ENCODE measurements around the gene SLC31A1. TPM values are rescaled to one million over a fixed set of nuclear protein-coding genes. Genes with fewer than 3 reads are reported as not detected.

Gene SLC31A1
- total and polyA plus RNA-seq, 2 donors (not counting 1 experiment from before 2014, with no cell fraction given): 1.1 to 3.2 TPM

DNA sequence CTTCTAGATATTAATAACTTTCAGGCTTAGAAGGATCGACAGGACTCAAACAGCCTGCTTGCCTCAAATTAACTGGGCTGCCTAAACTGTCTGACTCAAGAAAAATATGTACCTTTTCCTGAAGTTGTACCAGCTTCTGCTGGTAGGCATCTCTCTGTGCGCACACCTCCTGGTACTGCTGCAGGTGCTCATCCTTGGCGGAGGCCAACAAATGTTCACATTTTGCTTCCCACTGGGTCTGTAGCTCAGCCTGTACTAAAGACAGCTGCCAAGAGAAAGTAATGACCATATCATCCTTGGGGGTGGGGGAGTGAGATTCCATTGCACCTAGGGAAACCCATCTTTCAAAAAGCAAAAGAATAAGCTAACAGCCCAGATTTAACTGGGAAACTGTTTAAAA lies 48.0 kb upstream of the SLC31A1 start:
- H3K4me3 Mint-ChIP-seq: no peak overlapping the region
- Histone ChIP-seq H3K4me3 (ENCODE audit: control extremely low read depth in 1 of 5, extremely low read depth in 1 of 5, insufficient read depth in 1 of 5, low read depth in 2 of 5, low read length in 4 of 5) (no peak overlapping the region), H3K27me3 (replicated peaks in 1 of 4; ENCODE audit: control extremely low read depth in 1 of 4, control insufficient read depth in 3 of 4, insufficient read depth in 4 of 4, low read length in 3 of 4) (no peaks in the 10 kb centered on the region), H4K20me1 (ENCODE audit: control insufficient read depth, insufficient read depth, low read length, poor library complexity, severe bottlenecking) (no peaks in the 10 kb centered on the region), H2AFZ (ENCODE audit: insufficient read depth, low read depth, low read length, poor library complexity, severe bottlenecking) (no peak overlapping the region), H3K79me2 (ENCODE audit: control insufficient read depth, insufficient read depth, low read length) (no peaks in the 10 kb centered on the region), H3K36me3 (replicated peaks in 1 of 2; ENCODE audit: control extremely low read depth in 1 of 2, control insufficient read depth in 1 of 2, extremely low read depth in 1 of 2, insufficient read depth in 2 of 2, low read length in 1 of 2) (peaks cover 20 to 80% of the 10 kb centered on the region in 2 experiments), H3K9me3 (ENCODE audit: control extremely low read depth in 1 of 3, control insufficient read depth in 2 of 3, insufficient read depth in 1 of 3, low read length in 2 of 3) (peaks cover 0 to 3% (median 2%) of the 10 kb centered on the region in 3 donors), H3K4me1 (ENCODE audit: control insufficient read depth in 2 of 2, insufficient read depth in 2 of 2, low read length in 2 of 2) (no peaks in the 10 kb centered on the region), H3K27ac (ENCODE audit: low read length in 2 of 2) (no peak overlapping the region), H3K4me2 (replicated peaks; ENCODE audit: low read depth, low read length, poor library complexity, severe bottlenecking) (no peak overlapping the region), H3K9ac (ENCODE audit: low read length) (no peak overlapping the region)
- no peaks in the 10 kb centered on the region for H3K27me3 Mint-ChIP-seq
- intact Hi-C loops (cut with micrococcal nuclease): no loop called here
- ATAC-seq (ENCODE audit: low read depth): no peak
- H3K9me3 Mint-ChIP-seq (ENCODE audit: insufficient read depth): peaks cover 7% of the 10 kb centered on the region
- H3K4me1 Mint-ChIP-seq: no peaks in the 10 kb centered on the region
- CTCF ChIA-PET: no interaction called here
- WGBS (ENCODE audit: insufficient coverage): 86% methylated on average over 1 of the region's 3 CpGs
- no peak overlapping the region for H3K27ac Mint-ChIP-seq
- no peak for TF ChIP-seq EZH2 (IDR thresholded peaks at IDR 0.05; ENCODE audit: borderline replicate concordance, insufficient read depth, low read depth, low read length, poor library complexity, severe bottlenecking)
- TF ChIP-seq, protein P1, sequence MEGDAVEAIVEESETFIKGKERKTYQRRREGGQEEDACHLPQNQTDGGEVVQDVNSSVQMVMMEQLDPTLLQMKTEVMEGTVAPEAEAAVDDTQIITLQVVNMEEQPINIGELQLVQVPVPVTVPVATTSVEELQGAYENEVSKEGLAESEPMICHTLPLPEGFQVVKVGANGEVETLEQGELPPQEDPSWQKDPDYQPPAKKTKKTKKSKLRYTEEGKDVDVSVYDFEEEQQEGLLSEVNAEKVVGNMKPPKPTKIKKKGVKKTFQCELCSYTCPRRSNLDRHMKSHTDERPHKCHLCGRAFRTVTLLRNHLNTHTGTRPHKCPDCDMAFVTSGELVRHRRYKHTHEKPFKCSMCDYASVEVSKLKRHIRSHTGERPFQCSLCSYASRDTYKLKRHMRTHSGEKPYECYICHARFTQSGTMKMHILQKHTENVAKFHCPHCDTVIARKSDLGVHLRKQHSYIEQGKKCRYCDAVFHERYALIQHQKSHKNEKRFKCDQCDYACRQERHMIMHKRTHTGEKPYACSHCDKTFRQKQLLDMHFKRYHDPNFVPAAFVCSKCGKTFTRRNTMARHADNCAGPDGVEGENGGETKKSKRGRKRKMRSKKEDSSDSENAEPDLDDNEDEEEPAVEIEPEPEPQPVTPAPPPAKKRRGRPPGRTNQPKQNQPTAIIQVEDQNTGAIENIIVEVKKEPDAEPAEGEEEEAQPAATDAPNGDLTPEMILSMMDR (IDR thresholded peaks at IDR 0.05): no peak
- POLR2A ChIA-PET: no interaction called here
- no peak for DNase-seq

DNA sequence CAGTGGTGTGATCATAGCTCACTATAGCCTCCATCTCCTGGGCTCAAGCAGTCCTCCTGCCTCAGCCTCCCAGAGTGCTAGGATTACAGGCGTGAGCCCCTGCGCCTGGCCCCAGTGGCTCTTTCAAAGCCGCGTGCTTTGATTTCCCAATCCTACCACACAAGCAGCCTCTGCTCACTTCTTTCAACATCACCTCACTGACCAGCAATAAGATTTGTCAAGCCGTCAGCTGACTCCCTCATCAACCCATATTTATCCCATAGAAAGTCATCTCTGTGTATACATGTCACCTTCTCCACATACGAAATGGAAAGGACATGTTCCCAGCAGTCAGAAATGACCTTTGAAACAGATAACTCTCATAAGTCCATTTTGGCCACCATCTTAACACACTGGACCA lies 44.5 kb upstream of the SLC31A1 start:
- peaks cover 23 to 68% of the 10 kb centered on the region in 2 experiments for H3K36me3 ChIP-seq (replicated peaks in 1 of 2; ENCODE audit: control extremely low read depth in 1 of 2, control insufficient read depth in 1 of 2, extremely low read depth in 1 of 2, insufficient read depth in 2 of 2, low read length in 1 of 2)
- Mint-ChIP-seq H3K27me3 (no peaks in the 10 kb centered on the region), H3K4me3 (no peak overlapping the region), H3K4me1 (no peaks in the 10 kb centered on the region), H3K9me3 (ENCODE audit: insufficient read depth) (peaks cover 7% of the 10 kb centered on the region), H3K27ac (no peak overlapping the region)
- no peak overlapping the region for H3K9ac ChIP-seq (ENCODE audit: low read length)
- WGBS (ENCODE audit: insufficient coverage): 97% methylated on average over 5 of the region's 6 CpGs
- H3K4me3 ChIP-seq (ENCODE audit: control extremely low read depth in 1 of 5, extremely low read depth in 1 of 5, insufficient read depth in 1 of 5, low read depth in 2 of 5, low read length in 4 of 5): no peak overlapping the region
- ATAC-seq (ENCODE audit: low read depth) (no peak), DNase-seq (no peak)
- no peaks in the 10 kb centered on the region for H3K79me2 ChIP-seq (ENCODE audit: control insufficient read depth, insufficient read depth, low read length)
- H4K20me1 ChIP-seq (ENCODE audit: control insufficient read depth, insufficient read depth, low read length, poor library complexity, severe bottlenecking): no peaks in the 10 kb centered on the region
- no peak overlapping the region for H2AFZ ChIP-seq (ENCODE audit: insufficient read depth, low read depth, low read length, poor library complexity, severe bottlenecking)
- TF ChIP-seq EZH2 (IDR thresholded peaks at IDR 0.05; ENCODE audit: borderline replicate concordance, insufficient read depth, low read depth, low read length, poor library complexity, severe bottlenecking): no peak
- TF ChIP-seq, protein P1 (IDR thresholded peaks at IDR 0.05): no peak
- H3K27ac ChIP-seq (ENCODE audit: low read length in 2 of 2): no peak overlapping the region
- H3K9me3 ChIP-seq (ENCODE audit: control extremely low read depth in 1 of 3, control insufficient read depth in 2 of 3, insufficient read depth in 1 of 3, low read length in 2 of 3): peaks cover 0 to 3% (median 2%) of the 10 kb centered on the region in 3 donors
- no peaks in the 10 kb centered on the region for H3K4me1 ChIP-seq (ENCODE audit: control insufficient read depth in 2 of 2, insufficient read depth in 2 of 2, low read length in 2 of 2)
- ChIA-PET POLR2A (no interaction called here), CTCF (interaction anchor here (1.1 kb wide), 1 partner anchor 481 kb away, joined by 3 read pairs; no protein-coding TSS in a partner anchor)
- H3K27me3 ChIP-seq (replicated peaks in 1 of 4; ENCODE audit: control extremely low read depth in 1 of 4, control insufficient read depth in 3 of 4, insufficient read depth in 4 of 4, low read length in 3 of 4): no peaks in the 10 kb centered on the region
- no peak overlapping the region for H3K4me2 ChIP-seq (replicated peaks; ENCODE audit: low read depth, low read length, poor library complexity, severe bottlenecking)
- intact Hi-C loops (cut with micrococcal nuclease): no loop called here

Measured in B cell (primary cell).